HepG2 (cell line): Measurements from ENCODE around the gene BRK1. TPM values are rescaled to one million over a fixed set of nuclear protein-coding genes. Genes with fewer than 3 reads are reported as not detected.

Source experiments
- FOXJ3 ChIP-seq: sonication (generic); formaldehyde crosslinking; IDR thresholded peaks from 2 replicates; pipeline ENCODE4 v1.4.0; 2020; ENCODE audit warnings: missing genetic modification reagents, mild to moderate bottlenecking, borderline replicate concordance
- GLMP ChIP-seq: sonication (generic); formaldehyde crosslinking; IDR thresholded peaks from 2 replicates; pipeline ENCODE4 v1.9.0; 2021; ENCODE audit warnings: missing genetic modification reagents, mild to moderate bottlenecking, borderline replicate concordance
- HDAC6 ChIP-seq: fragments of 200-600 bp; sonication (generic); IDR thresholded peaks from 2 replicates; pipeline ENCODE4 v1.7.0; 2017; ENCODE audit warnings: mild to moderate bottlenecking, antibody characterized with exemption, low read length, low read depth
- HNRNPUL1 ChIP-seq: fragments of 200-400 bp; formaldehyde crosslinking; IDR thresholded peaks from 2 replicates; pipeline ENCODE4 v1.6.1; 2017; ENCODE audit warnings: low read depth, mild to moderate bottlenecking, low read length, moderate library complexity
- HOXD1 ChIP-seq: sonication (generic); formaldehyde crosslinking; IDR thresholded peaks from 2 replicates; pipeline ENCODE4 v1.5.0; 2020; ENCODE audit warnings: missing genetic modification reagents
- KDM5A ChIP-seq: fragments of 200-600 bp; sonication (generic); IDR thresholded peaks from 2 replicates; pipeline ENCODE4 v1.7.0; 2018; ENCODE audit warnings: antibody characterized with exemption, mild to moderate bottlenecking, low read length, borderline replicate concordance
- MAFK ChIP-seq, 2 experiments: IDR thresholded peaks in 1 of 2; conservative IDR thresholded peaks in 1 of 2; 2 replicates each; pipeline ENCODE4 v1.6.1; 2011; ENCODE audit warnings: improper control_type of control experiment in 2 of 2, low read length in 2 of 2
- MED1 ChIP-seq: sonication (generic); formaldehyde crosslinking; IDR thresholded peaks from 2 replicates; pipeline ENCODE4 v1.4.0; 2020; ENCODE audit warnings: missing genetic modification reagents
- MEF2D ChIP-seq: sonication (generic); formaldehyde crosslinking; IDR thresholded peaks from 2 replicates; pipeline ENCODE4 v1.5.1; 2020; ENCODE audit warnings: mild to moderate bottlenecking, missing genetic modification reagents
- MXD3 ChIP-seq: IDR thresholded peaks from 2 replicates; pipeline ENCODE4 v1.6.1; 2016; ENCODE audit warnings: mild to moderate bottlenecking, missing biosample characterization, missing genetic modification reagents
- NFIB ChIP-seq: sonication (generic); formaldehyde crosslinking; IDR thresholded peaks from 2 replicates; pipeline ENCODE4 v1.9.0; 2021; ENCODE audit warnings: missing genetic modification reagents, mild to moderate bottlenecking, borderline replicate concordance
- NKX3-1 ChIP-seq: sonication (generic); formaldehyde crosslinking; IDR thresholded peaks from 2 replicates; pipeline ENCODE4 v1.5.0; 2020; ENCODE audit warnings: missing genetic modification reagents
- STAG1 ChIP-seq: sonication (generic); formaldehyde crosslinking; IDR thresholded peaks from 2 replicates; pipeline ENCODE4 v1.4.0; 2020; ENCODE audit warnings: missing genetic modification reagents
- U2AF2 ChIP-seq: fragments of 200-400 bp; formaldehyde crosslinking; IDR thresholded peaks from 2 replicates; pipeline ENCODE4 v1.6.1; 2017; ENCODE audit warnings: low read depth, mild to moderate bottlenecking, low read length
- ZEB1 ChIP-seq: IDR thresholded peaks from 2 replicates; pipeline ENCODE4 v1.6.1; 2012; ENCODE audit warnings: mild to moderate bottlenecking, low read depth, inconsistent platforms; ENCODE audit not compliant: insufficient replicate concordance
- ZFP37 ChIP-seq: sonication (generic); formaldehyde crosslinking; IDR thresholded peaks from 2 replicates; pipeline ENCODE4 v1.4.0; 2020; ENCODE audit warnings: missing genetic modification reagents, borderline replicate concordance
- ZMAT5 ChIP-seq: sonication (generic); formaldehyde crosslinking; IDR thresholded peaks from 2 replicates; pipeline ENCODE4 v1.5.0; 2020; ENCODE audit warnings: mild to moderate bottlenecking, low read depth, missing genetic modification reagents, borderline replicate concordance
- ZNF256 ChIP-seq: sonication (generic); formaldehyde crosslinking; conservative IDR thresholded peaks from 2 replicates; pipeline ENCODE4 v1.4.0; 2020; ENCODE audit warnings: missing genetic modification reagents
- ZNF3 ChIP-seq: IDR thresholded peaks from 2 replicates; pipeline ENCODE4 v1.7.0; 2017; ENCODE audit warnings: inconsistent platforms
- ZNF496 ChIP-seq: sonication (generic); formaldehyde crosslinking; IDR thresholded peaks from 2 replicates; pipeline ENCODE4 v1.8.1; 2023; ENCODE audit warnings: mild to moderate bottlenecking, moderate library complexity, missing genetic modification reagents; ENCODE audit not compliant: insufficient replicate concordance
- ZNF512B ChIP-seq: sonication (generic); formaldehyde crosslinking; IDR thresholded peaks from 2 replicates; pipeline ENCODE4 v1.5.1; 2020; ENCODE audit warnings: missing genetic modification reagents, mild to moderate bottlenecking, borderline replicate concordance
- ZNF552 ChIP-seq: sonication (generic); formaldehyde crosslinking; IDR thresholded peaks from 2 replicates; pipeline ENCODE4 v1.9.0; 2022; ENCODE audit warnings: missing genetic modification reagents, mild to moderate bottlenecking, borderline replicate concordance
- ZNF619 ChIP-seq: sonication (generic); formaldehyde crosslinking; IDR thresholded peaks from 2 replicates; pipeline ENCODE4 v1.4.0; 2020; ENCODE audit warnings: mild to moderate bottlenecking, missing genetic modification reagents
- ZNF790 ChIP-seq: sonication (generic); formaldehyde crosslinking; IDR thresholded peaks from 2 replicates; pipeline ENCODE4 v1.8.0; 2022; ENCODE audit warnings: missing genetic modification reagents, mild to moderate bottlenecking, borderline replicate concordance
- ZSCAN12 ChIP-seq: sonication (generic); formaldehyde crosslinking; IDR thresholded peaks from 2 replicates; pipeline ENCODE4 v1.9.0; 2021; ENCODE audit warnings: mild to moderate bottlenecking, missing genetic modification reagents
- polyA plus RNA-seq, 8 experiments: library from polyadenylated mRNA; depleted of rRNA in 3 of 8; stranded (reverse) in 7 of 8; unstranded in 1 of 8; fragments of >200 nt; fragmentation: Illumina TruSeq in 4 of 8; extraction: Trizol in 4 of 8; gene quantifications; 2 replicates each; pipeline versions ENCODE4 v1.2.1 to v1.2.3, GENCODE V29; 2011 to 2016; ENCODE audit warnings: low read depth in 4 of 8, missing spikeins in 1 of 8, mixed read lengths in 1 of 8; ENCODE audit not compliant: insufficient read depth in 1 of 8
- total RNA-seq, 5 experiments: library from RNA; depleted of rRNA; stranded (reverse); fragments of >200 nt; fragmentation: Illumina TruSeq; extraction: Trizol; gene quantifications; 2 replicates each; pipeline ENCODE4 v1.2.3, GENCODE V29; 2016; ENCODE audit warnings: low read depth in 1 of 5

Gene BRK1
- total and polyA plus RNA-seq, 2 of the 13 experiments (the other 11 are each of a cell fraction or from before 2014, with no cell fraction given) = 118 to 155 TPM

GRCh38 chr3:10115326-10116137 is at the start of gene BRK1 (continued):
- TF ChIP-seq ZEB1 = peak; percentile 21
- no peak for TF ChIP-seq ZNF496
- TF ChIP-seq ZSCAN12 (CRISPR knock-in tag) = 0 out of 2 replicates have a peak, but pooled peaks have one; percentile 42
- TF ChIP-seq HNRNPUL1 = no peak
- no peak for TF ChIP-seq GLMP (CRISPR knock-in tag)
- no peak for TF ChIP-seq U2AF2
- peak; percentile 70; the same call in 1 of the 2 replicates for TF ChIP-seq ZNF256 (CRISPR knock-in tag)
- peak; percentile 64 for TF ChIP-seq MED1
- no peak for TF ChIP-seq NFIB (CRISPR knock-in tag)
- TF ChIP-seq ZMAT5 (CRISPR knock-in tag) = no peak
- peak; percentile 39; the same call in 1 of the 2 replicates for TF ChIP-seq MXD3 (CRISPR knock-in tag)
- 0 out of 2 replicates have a peak, but pooled peaks have one; percentile 61 for TF ChIP-seq ZNF790 (CRISPR knock-in tag)
- peak; percentile 82 for TF ChIP-seq KDM5A
- peak; percentile 44 for TF ChIP-seq STAG1 (CRISPR knock-in tag)
- peak; percentile 79 for TF ChIP-seq HOXD1 (CRISPR knock-in tag)
- no peak for TF ChIP-seq ZNF512B
- TF ChIP-seq ZNF552 = no peak
- TF ChIP-seq ZFP37 (CRISPR knock-in tag) = peak; percentile 77; the same call in 1 of the 2 replicates
- no peak for TF ChIP-seq ZNF3 (CRISPR knock-in tag)
- no peak for TF ChIP-seq HDAC6
- TF ChIP-seq NKX3-1 (CRISPR knock-in tag) = peak; percentile 78
- TF ChIP-seq ZNF619 (CRISPR knock-in tag) = peak; percentile 81; the same call in 1 of the 2 replicates
- no peak for TF ChIP-seq MAFK (conservative IDR thresholded peaks at IDR 0.05 in 1 of 2, IDR thresholded peaks at IDR 0.05 in 1 of 2; ENCODE audit: low read length in 2 of 2)
- TF ChIP-seq FOXJ3 (CRISPR knock-in tag) = peak; percentile 74
- TF ChIP-seq MEF2D (CRISPR knock-in tag) = 0 out of 2 replicates have a peak, but pooled peaks have one; percentile 13
